ENCODE data around the gene CBX7.

Gene CBX7

GRCh38 chr22:39091126-39092081, 61.1 kb downstream of the CBX7 start:
- DNase-seq (ENCODE audit: low spot score) = no peak

- no peak for DNase-seq (ENCODE audit: low spot score)
Measured at GRCh38 chr22:39090426-39091064, 61.9 kb downstream of the CBX7 start.

GRCh38 chr22:39089928-39090327, 62.6 kb downstream of the CBX7 start:
- DNase-seq (ENCODE audit: low spot score) = no peak

- no peak for DNase-seq (ENCODE audit: low spot score)
Measured at GRCh38 chr22:39088685-39089032, 63.8 kb downstream of the CBX7 start.

GRCh38 chr22:39087881-39088684, 64.4 kb downstream of the CBX7 start:
- no peak for DNase-seq (ENCODE audit: low spot score)

- DNase-seq (ENCODE audit: low spot score) = no peak
Measured at GRCh38 chr22:39087098-39087497, 65.4 kb downstream of the CBX7 start.

GRCh38 chr22:39084666-39085065, 67.8 kb downstream of the CBX7 start:
- DNase-seq (ENCODE audit: low spot score) = no peak

- no peak for DNase-seq (ENCODE audit: low spot score)
Measured at GRCh38 chr22:39083212-39084165, 69.0 kb downstream of the CBX7 start.

GRCh38 chr22:39081598-39081997, 70.9 kb downstream of the CBX7 start:
- no peak for DNase-seq (ENCODE audit: low spot score)

GRCh38 chr22:39081016-39081415, 71.5 kb downstream of the CBX7 start:
- DNase-seq (ENCODE audit: low spot score) = no peak
